Lower leg skin (tissue), 3 donors: ENCODE measurements around the gene SP110.

ENCODE experiments used
- CTCF ChIP-seq, 3 donors: fragments of 450-650 bp; IDR thresholded peaks; one replicate each; pipeline ENCODE4 v1.5.1; 2016; ENCODE audit warnings: antibody characterized with exemption in 3 of 3, mild to moderate bottlenecking in 3 of 3, moderate library complexity in 2 of 3
- POLR2A ChIP-seq, 2 donors: fragments of 450-650 bp; IDR thresholded peaks; one replicate each; pipeline ENCODE4 v1.6.1; 2016 to 2017; ENCODE audit warnings: antibody characterized with exemption in 2 of 2, mild to moderate bottlenecking in 1 of 2, moderate library complexity in 1 of 2

GRCh38 chr2:230124757-230125431 lies 94.9 kb downstream of the SP110 start:
- TF ChIP-seq CTCF (IDR thresholded peaks at IDR 0.05) (no peak), POLR2A (IDR thresholded peaks at IDR 0.05) (no peak)
